Spleen (tissue), 7 donors: ENCODE data around the gene KLC1.
"Not testable (repeated sequence)": the region's sequence is repeated elsewhere in the genome, so short reads cannot be mapped to it uniquely, and the experiment has no call there.

ENCODE experiments used
- CTCF ChIP-seq, 11 experiments: fragments of 200-600 bp in 7 of 11; fragments of 450-650 bp in 4 of 11; sonication (generic) in 4 of 11; IDR thresholded peaks in 8 of 11; conservative IDR thresholded peaks in 3 of 11; 1 replicate in 7 of 11; 2 replicates in 4 of 11; pipeline versions ENCODE4 v1.4.0 to v1.8.0; 2016 to 2021; ENCODE audit warnings: antibody characterized with exemption in 11 of 11, inconsistent platforms in 4 of 11, mild to moderate bottlenecking in 1 of 11
- POLR2A ChIP-seq, 3 donors: fragments of 450-650 bp; IDR thresholded peaks; one replicate each; pipeline ENCODE4 v1.5.1; 2017; ENCODE audit warnings: antibody characterized with exemption in 3 of 3, mild to moderate bottlenecking in 1 of 3
- donor health status: DM: no; HTN: no; CAD: no; lungs with moderate emphysema.
- donor health status: DM: no; HTN: no; CAD: no.
- donor health status: DM: no; HTN: no; CAD: no.

GRCh38 chr14:103609081-103609480, 19.9 kb upstream of the KLC1 start:
- not testable (repeated sequence) for TF ChIP-seq CTCF (IDR thresholded peaks at IDR 0.05 in 8 of 11, conservative IDR thresholded peaks at IDR 0.05 in 3 of 11); POLR2A (IDR thresholded peaks at IDR 0.05)
